Measurements from ENCODE around the gene ATP10A. TPM values are rescaled to one million over a fixed set of nuclear protein-coding genes. Genes with fewer than 3 reads are reported as not detected.
"Not testable (repeated sequence)": the region's sequence is repeated elsewhere in the genome, so short reads cannot be mapped to it uniquely, and the experiment has no call there.

ATP10A gene
- total RNA-seq, 1 experiment from 2014 or later = not detected

DNA sequence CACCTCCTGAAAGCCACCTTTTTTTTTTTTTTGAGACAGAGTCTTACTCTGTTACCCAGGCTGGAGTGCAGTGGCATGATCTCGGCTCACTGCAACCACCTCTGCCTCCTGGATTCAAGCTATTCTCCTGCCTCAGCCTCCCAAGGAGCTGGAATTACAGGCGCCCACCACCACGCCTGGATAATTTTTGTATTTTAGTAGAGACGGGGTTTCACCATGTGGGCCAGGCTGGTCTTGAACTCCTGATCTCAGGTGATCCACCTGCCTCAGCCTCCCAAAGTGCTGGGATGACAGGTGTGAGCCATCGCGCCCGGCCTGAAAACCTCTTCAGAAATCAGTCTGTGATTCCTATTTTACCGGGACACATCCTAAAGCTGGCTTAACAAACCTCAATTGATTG, 91.4 kb downstream of the ATP10A start:
- H3K4me1 ChIP-seq (ENCODE audit: low read length); H3K9me2 ChIP-seq (replicated peaks; ENCODE audit: insufficient read depth, low read length); H3K9ac ChIP-seq (ENCODE audit: low read length); H3K79me2 ChIP-seq (ENCODE audit: low read length); H2AFZ ChIP-seq (ENCODE audit: low read length); H3K27ac ChIP-seq (ENCODE audit: low read length); DNase-seq; H3K4me3 ChIP-seq (ENCODE audit: low read length); H3K36me3 ChIP-seq (ENCODE audit: insufficient read depth, low read length); H4K20me1 ChIP-seq (ENCODE audit: insufficient read depth, low read depth, low read length); H3K27me3 ChIP-seq (ENCODE audit: low read length); H3K4me2 ChIP-seq (ENCODE audit: low read depth, low read length, poor library complexity, severe bottlenecking): not testable (repeated sequence)
- H3K9me3 ChIP-seq (ENCODE audit: low read length) = peaks cover 10% of the 10 kb centered on the region; the same call in 1 of the 2 replicates

DNA sequence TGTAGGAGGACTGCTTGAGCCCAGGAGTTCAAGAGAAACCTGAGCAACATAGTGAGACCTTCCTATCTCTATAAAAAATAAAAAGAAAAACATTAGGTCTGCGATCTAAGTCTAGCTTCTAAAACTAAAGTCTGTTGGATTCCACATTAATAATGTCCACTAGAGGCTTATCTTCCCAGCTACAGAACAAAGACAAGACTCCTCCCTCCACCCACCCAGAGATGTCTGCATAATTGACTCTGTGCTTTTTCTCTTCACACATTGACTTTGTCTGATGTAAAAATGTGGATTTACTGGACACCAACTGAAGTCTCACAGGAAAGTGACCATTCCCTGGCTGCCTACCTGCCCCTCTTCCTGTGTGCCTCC, 91.8 kb downstream of the ATP10A start:
- Histone ChIP-seq H2AFZ (ENCODE audit: low read length) (no peak overlapping the region), H3K9me2 (replicated peaks; ENCODE audit: insufficient read depth, low read length) (no peaks in the 10 kb centered on the region), H3K4me1 (ENCODE audit: low read length) (no peaks in the 10 kb centered on the region), H3K79me2 (ENCODE audit: low read length) (no peaks in the 10 kb centered on the region), H3K27me3 (ENCODE audit: low read length) (no peaks in the 10 kb centered on the region), H3K9me3 (ENCODE audit: low read length) (peaks cover 10% of the 10 kb centered on the region; the same call in 1 of the 2 replicates), H3K4me3 (ENCODE audit: low read length) (no peak overlapping the region), H3K36me3 (ENCODE audit: insufficient read depth, low read length) (no peaks in the 10 kb centered on the region), H4K20me1 (ENCODE audit: insufficient read depth, low read depth, low read length) (no peaks in the 10 kb centered on the region), H3K4me2 (ENCODE audit: low read depth, low read length, poor library complexity, severe bottlenecking) (no peak overlapping the region), H3K9ac (ENCODE audit: low read length) (no peak overlapping the region), H3K27ac (ENCODE audit: low read length) (no peak overlapping the region)
- DNase-seq = no peak

GRCh38 chr15:25770618-25771337, 92.3 kb downstream of the ATP10A start:
- H2AFZ ChIP-seq (ENCODE audit: low read length) = no peak overlapping the region
- H3K27ac ChIP-seq (ENCODE audit: low read length) = no peak overlapping the region
- H3K4me1 ChIP-seq (ENCODE audit: low read length) = no peaks in the 10 kb centered on the region
- H3K79me2 ChIP-seq (ENCODE audit: low read length) = no peaks in the 10 kb centered on the region
- no peaks in the 10 kb centered on the region for H4K20me1 ChIP-seq (ENCODE audit: insufficient read depth, low read depth, low read length)
- no peak for DNase-seq
- H3K36me3 ChIP-seq (ENCODE audit: insufficient read depth, low read length) = no peaks in the 10 kb centered on the region
- peaks cover 10% of the 10 kb centered on the region; the same call in 1 of the 2 replicates for H3K9me3 ChIP-seq (ENCODE audit: low read length)
- no peaks in the 10 kb centered on the region for H3K27me3 ChIP-seq (ENCODE audit: low read length)
- H3K4me2 ChIP-seq (ENCODE audit: low read depth, low read length, poor library complexity, severe bottlenecking) = no peak overlapping the region
- H3K9me2 ChIP-seq (replicated peaks; ENCODE audit: insufficient read depth, low read length) = no peaks in the 10 kb centered on the region
- H3K4me3 ChIP-seq (ENCODE audit: low read length) = no peak overlapping the region
- no peak overlapping the region for H3K9ac ChIP-seq (ENCODE audit: low read length)

DNA sequence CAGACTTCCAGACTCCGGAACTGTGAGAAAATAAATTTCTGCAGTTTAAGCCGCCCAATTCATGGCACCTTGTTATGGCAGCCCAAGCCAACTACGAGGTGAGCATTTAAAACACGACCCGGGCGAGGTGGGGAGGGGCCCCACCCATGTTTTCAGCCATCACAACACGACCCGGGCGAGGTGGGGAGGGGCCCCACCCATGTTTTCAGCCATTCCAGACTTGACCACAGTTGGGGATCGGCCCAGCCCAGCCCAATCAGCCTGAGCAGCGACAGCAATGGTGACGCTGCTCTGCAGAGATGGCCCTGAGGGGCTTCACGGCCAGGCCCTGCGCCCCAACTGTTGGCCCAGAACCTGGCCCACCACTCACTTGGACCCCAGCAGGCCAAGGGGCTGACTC, 93.1 kb downstream of the ATP10A start:
- Histone ChIP-seq H3K9ac (ENCODE audit: low read length) (no peak overlapping the region), H3K36me3 (ENCODE audit: insufficient read depth, low read length) (no peaks in the 10 kb centered on the region), H3K27ac (ENCODE audit: low read length) (no peak overlapping the region), H4K20me1 (ENCODE audit: insufficient read depth, low read depth, low read length) (no peaks in the 10 kb centered on the region), H3K4me2 (ENCODE audit: low read depth, low read length, poor library complexity, severe bottlenecking) (no peak overlapping the region), H3K9me3 (ENCODE audit: low read length) (peaks cover 13% of the 10 kb centered on the region; the same call in 1 of the 2 replicates), H3K9me2 (replicated peaks; ENCODE audit: insufficient read depth, low read length) (no peaks in the 10 kb centered on the region), H3K4me1 (ENCODE audit: low read length) (no peaks in the 10 kb centered on the region), H3K4me3 (ENCODE audit: low read length) (no peak overlapping the region), H3K79me2 (ENCODE audit: low read length) (no peaks in the 10 kb centered on the region), H3K27me3 (ENCODE audit: low read length) (no peaks in the 10 kb centered on the region), H2AFZ (ENCODE audit: low read length) (no peak overlapping the region)
- no peak for DNase-seq

- no peak overlapping the region for H3K27ac ChIP-seq (ENCODE audit: low read length)
- DNase-seq = no peak
- H3K4me3 ChIP-seq (ENCODE audit: low read length) = no peak overlapping the region
- no peaks in the 10 kb centered on the region for H3K9me2 ChIP-seq (replicated peaks; ENCODE audit: insufficient read depth, low read length)
- no peak overlapping the region for H2AFZ ChIP-seq (ENCODE audit: low read length)
- no peaks in the 10 kb centered on the region for H3K4me1 ChIP-seq (ENCODE audit: low read length)
- no peak overlapping the region for H3K4me2 ChIP-seq (ENCODE audit: low read depth, low read length, poor library complexity, severe bottlenecking)
- H3K36me3 ChIP-seq (ENCODE audit: insufficient read depth, low read length) = no peaks in the 10 kb centered on the region
- peaks cover 13% of the 10 kb centered on the region; the same call in 1 of the 2 replicates for H3K9me3 ChIP-seq (ENCODE audit: low read length)
- H3K27me3 ChIP-seq (ENCODE audit: low read length) = no peaks in the 10 kb centered on the region
- no peaks in the 10 kb centered on the region for H4K20me1 ChIP-seq (ENCODE audit: insufficient read depth, low read depth, low read length)
- no peaks in the 10 kb centered on the region for H3K79me2 ChIP-seq (ENCODE audit: low read length)
- no peak overlapping the region for H3K9ac ChIP-seq (ENCODE audit: low read length)
These were observed 94.9 kb downstream of the ATP10A start for GRCh38 chr15:25768271-25768670.

DNA sequence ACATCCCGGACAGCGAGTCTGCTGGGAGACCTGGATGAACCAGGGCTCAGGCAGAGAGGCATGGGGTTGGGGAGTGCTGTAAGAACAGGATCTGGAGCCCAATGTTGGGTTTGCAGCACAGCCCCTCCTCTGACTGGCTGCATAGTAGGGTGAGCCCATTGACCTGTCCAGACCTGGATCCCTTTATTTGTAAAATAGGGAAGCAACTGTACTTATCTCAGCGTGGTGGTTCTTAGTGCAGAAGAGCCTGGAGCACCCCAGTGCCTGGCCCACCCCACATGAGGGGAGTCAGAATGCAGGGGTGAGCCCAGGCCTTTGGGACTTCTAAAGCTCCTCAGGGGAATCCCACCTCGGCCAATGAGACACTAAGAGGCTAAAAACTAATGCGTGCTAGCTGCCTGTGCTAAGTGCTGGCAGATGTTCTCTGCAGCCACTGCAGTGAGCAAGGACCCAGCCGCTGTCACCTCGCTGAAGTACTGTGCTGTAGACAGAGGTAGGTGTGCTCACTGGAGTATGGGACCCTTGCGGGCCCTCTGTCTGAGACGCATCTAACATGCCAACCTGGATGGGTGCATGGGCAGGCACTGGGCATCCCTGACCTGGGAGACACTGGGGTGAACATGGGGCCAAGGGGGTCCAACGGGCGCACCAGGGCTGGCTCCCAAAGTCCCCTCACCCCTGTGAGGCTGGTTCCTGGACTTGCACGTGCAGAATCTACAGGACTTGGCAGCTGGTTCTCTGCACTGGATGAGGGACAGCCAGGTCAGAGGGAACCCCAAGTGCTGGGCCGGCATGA, 95.6 kb downstream of the ATP10A start:
- Histone ChIP-seq H3K4me1 (ENCODE audit: low read length) (no peaks in the 10 kb centered on the region), H4K20me1 (ENCODE audit: insufficient read depth, low read depth, low read length) (no peaks in the 10 kb centered on the region), H3K9me3 (ENCODE audit: low read length) (peaks cover 13% of the 10 kb centered on the region; the same call in 1 of the 2 replicates), H2AFZ (ENCODE audit: low read length) (no peak overlapping the region), H3K9me2 (replicated peaks; ENCODE audit: insufficient read depth, low read length) (no peaks in the 10 kb centered on the region), H3K4me2 (ENCODE audit: low read depth, low read length, poor library complexity, severe bottlenecking) (no peak overlapping the region), H3K27ac (ENCODE audit: low read length) (no peak overlapping the region), H3K36me3 (ENCODE audit: insufficient read depth, low read length) (no peaks in the 10 kb centered on the region), H3K4me3 (ENCODE audit: low read length) (no peak overlapping the region), H3K79me2 (ENCODE audit: low read length) (no peaks in the 10 kb centered on the region), H3K27me3 (ENCODE audit: low read length) (no peaks in the 10 kb centered on the region), H3K9ac (ENCODE audit: low read length) (no peak overlapping the region)
- DNase-seq = no peak

DNA sequence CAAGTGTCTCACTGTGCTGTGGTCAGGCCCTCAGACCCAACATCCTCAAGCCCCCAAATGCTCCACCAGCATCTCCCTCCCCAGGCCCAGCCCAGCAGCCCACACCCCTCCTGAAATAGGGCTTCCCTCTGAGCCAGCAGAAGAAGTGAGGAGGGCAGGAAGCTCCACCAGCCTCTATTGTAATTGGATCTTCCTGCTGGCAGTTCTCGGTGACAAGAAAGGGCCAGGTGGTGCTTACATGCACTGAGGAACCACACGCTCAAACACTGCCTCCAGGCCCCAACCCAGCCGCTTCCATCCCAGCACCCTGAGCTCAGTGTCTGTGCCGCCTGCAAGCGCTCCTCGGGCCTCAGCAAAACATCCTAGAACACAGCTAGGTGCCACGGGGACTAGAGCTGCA, 96.7 kb downstream of the ATP10A start:
- Histone ChIP-seq H3K9me2 (replicated peaks; ENCODE audit: insufficient read depth, low read length) (no peaks in the 10 kb centered on the region), H3K36me3 (ENCODE audit: insufficient read depth, low read length) (no peaks in the 10 kb centered on the region), H4K20me1 (ENCODE audit: insufficient read depth, low read depth, low read length) (no peaks in the 10 kb centered on the region), H3K4me1 (ENCODE audit: low read length) (no peaks in the 10 kb centered on the region), H3K9ac (ENCODE audit: low read length) (no peak overlapping the region), H3K27me3 (ENCODE audit: low read length) (no peaks in the 10 kb centered on the region), H3K9me3 (ENCODE audit: low read length) (peaks cover 13% of the 10 kb centered on the region; the same call in 1 of the 2 replicates), H3K27ac (ENCODE audit: low read length) (no peak overlapping the region), H3K4me2 (ENCODE audit: low read depth, low read length, poor library complexity, severe bottlenecking) (no peak overlapping the region), H3K79me2 (ENCODE audit: low read length) (no peaks in the 10 kb centered on the region), H3K4me3 (ENCODE audit: low read length) (no peak overlapping the region), H2AFZ (ENCODE audit: low read length) (no peak overlapping the region)
- no peak for DNase-seq

GRCh38 chr15:25764980-25765735, 98.0 kb downstream of the ATP10A start:
- Histone ChIP-seq H3K4me3 (ENCODE audit: low read length) (no peak overlapping the region), H3K9ac (ENCODE audit: low read length) (no peak overlapping the region), H3K36me3 (ENCODE audit: insufficient read depth, low read length) (no peaks in the 10 kb centered on the region), H3K79me2 (ENCODE audit: low read length) (no peaks in the 10 kb centered on the region), H4K20me1 (ENCODE audit: insufficient read depth, low read depth, low read length) (no peaks in the 10 kb centered on the region), H3K27me3 (ENCODE audit: low read length) (no peaks in the 10 kb centered on the region), H3K9me2 (replicated peaks; ENCODE audit: insufficient read depth, low read length) (no peaks in the 10 kb centered on the region), H2AFZ (ENCODE audit: low read length) (no peak overlapping the region), H3K4me1 (ENCODE audit: low read length) (no peaks in the 10 kb centered on the region), H3K27ac (ENCODE audit: low read length) (no peak overlapping the region), H3K9me3 (ENCODE audit: low read length) (peaks cover 17% of the 10 kb centered on the region), H3K4me2 (ENCODE audit: low read depth, low read length, poor library complexity, severe bottlenecking) (no peak overlapping the region)
- no peak for DNase-seq

All from Karpas-422 (cell line).